ENCODE results near the gene A3GALT2. TPM values are rescaled to one million over a fixed set of nuclear protein-coding genes. Genes with fewer than 3 reads are reported as not detected.

A3GALT2 gene
- total and polyA plus RNA-seq, 2 donors (not counting 1 experiment from before 2014, with no cell fraction given), result not detected

GRCh38 chr1:33322109-33322508 is 1.2 kb upstream of the A3GALT2 start:
- Histone ChIP-seq H2AFZ (ENCODE audit: insufficient read depth, low read depth, low read length, poor library complexity, severe bottlenecking) (no peak overlapping the region), H4K20me1 (ENCODE audit: control insufficient read depth, insufficient read depth, low read length, poor library complexity, severe bottlenecking) (no peaks in the 10 kb centered on the region), H3K27ac (ENCODE audit: low read length in 2 of 2) (no peak overlapping the region), H3K4me3 (ENCODE audit: control extremely low read depth in 1 of 5, extremely low read depth in 1 of 5, insufficient read depth in 1 of 5, low read depth in 2 of 5, low read length in 4 of 5) (no peak overlapping the region), H3K36me3 (replicated peaks in 1 of 2; ENCODE audit: control extremely low read depth in 1 of 2, control insufficient read depth in 1 of 2, extremely low read depth in 1 of 2, insufficient read depth in 2 of 2, low read length in 1 of 2) (peaks cover 0 to 36% of the 10 kb centered on the region in 2 experiments), H3K79me2 (ENCODE audit: control insufficient read depth, insufficient read depth, low read length) (no peaks in the 10 kb centered on the region), H3K9me3 (ENCODE audit: control extremely low read depth in 1 of 3, control insufficient read depth in 2 of 3, insufficient read depth in 1 of 3, low read length in 2 of 3) (no peaks in the 10 kb centered on the region), H3K4me1 (ENCODE audit: control insufficient read depth in 2 of 2, insufficient read depth in 2 of 2, low read length in 2 of 2) (no peaks in the 10 kb centered on the region), H3K4me2 (replicated peaks; ENCODE audit: low read depth, low read length, poor library complexity, severe bottlenecking) (no peak overlapping the region), H3K9ac (ENCODE audit: low read length) (no peak overlapping the region), H3K27me3 (replicated peaks in 1 of 4; ENCODE audit: control extremely low read depth in 1 of 4, control insufficient read depth in 3 of 4, insufficient read depth in 4 of 4, low read length in 3 of 4) (no peaks in the 10 kb centered on the region)
- DNase-seq (no peak), ATAC-seq (ENCODE audit: low read depth) (no peak)
- ChIA-PET POLR2A (no interaction called here), CTCF (no interaction called here)
- H3K27ac Mint-ChIP-seq, result no peak overlapping the region
- no peak for TF ChIP-seq EZH2 (IDR thresholded peaks at IDR 0.05; ENCODE audit: borderline replicate concordance, insufficient read depth, low read depth, low read length, poor library complexity, severe bottlenecking)
- no peak for TF ChIP-seq CTCF (IDR thresholded peaks at IDR 0.05)
- no peaks in the 10 kb centered on the region for H3K4me1 Mint-ChIP-seq
- H3K4me3 Mint-ChIP-seq, result no peak overlapping the region
- H3K27me3 Mint-ChIP-seq, result no peaks in the 10 kb centered on the region
- WGBS (ENCODE audit: insufficient coverage), result 98% methylated on average over 5 of the region's 6 CpGs
- intact Hi-C loops (cut with micrococcal nuclease), result no loop called here
- no peaks in the 10 kb centered on the region for H3K9me3 Mint-ChIP-seq (ENCODE audit: insufficient read depth)

GRCh38 chr1:33321178-33321577 is 280 bp upstream of the A3GALT2 start:
- Histone ChIP-seq H3K9ac (ENCODE audit: low read length) (no peak overlapping the region), H3K9me3 (ENCODE audit: control extremely low read depth in 1 of 3, control insufficient read depth in 2 of 3, insufficient read depth in 1 of 3, low read length in 2 of 3) (no peaks in the 10 kb centered on the region), H3K27me3 (replicated peaks in 1 of 4; ENCODE audit: control extremely low read depth in 1 of 4, control insufficient read depth in 3 of 4, insufficient read depth in 4 of 4, low read length in 3 of 4) (no peaks in the 10 kb centered on the region), H2AFZ (ENCODE audit: insufficient read depth, low read depth, low read length, poor library complexity, severe bottlenecking) (no peak overlapping the region), H3K4me2 (replicated peaks; ENCODE audit: low read depth, low read length, poor library complexity, severe bottlenecking) (no peak overlapping the region), H3K27ac (ENCODE audit: low read length in 2 of 2) (no peak overlapping the region), H3K4me3 (ENCODE audit: control extremely low read depth in 1 of 5, extremely low read depth in 1 of 5, insufficient read depth in 1 of 5, low read depth in 2 of 5, low read length in 4 of 5) (no peak overlapping the region), H3K36me3 (replicated peaks in 1 of 2; ENCODE audit: control extremely low read depth in 1 of 2, control insufficient read depth in 1 of 2, extremely low read depth in 1 of 2, insufficient read depth in 2 of 2, low read length in 1 of 2) (peaks cover 0 to 27% of the 10 kb centered on the region in 2 experiments), H4K20me1 (ENCODE audit: control insufficient read depth, insufficient read depth, low read length, poor library complexity, severe bottlenecking) (no peaks in the 10 kb centered on the region), H3K4me1 (ENCODE audit: control insufficient read depth in 2 of 2, insufficient read depth in 2 of 2, low read length in 2 of 2) (no peaks in the 10 kb centered on the region), H3K79me2 (ENCODE audit: control insufficient read depth, insufficient read depth, low read length) (no peaks in the 10 kb centered on the region)
- H3K27ac Mint-ChIP-seq, result no peak overlapping the region
- no peak overlapping the region for H3K4me3 Mint-ChIP-seq
- ATAC-seq (ENCODE audit: low read depth) (no peak), DNase-seq (no peak)
- TF ChIP-seq CTCF (IDR thresholded peaks at IDR 0.05) (no peak), EZH2 (IDR thresholded peaks at IDR 0.05; ENCODE audit: borderline replicate concordance, insufficient read depth, low read depth, low read length, poor library complexity, severe bottlenecking) (no peak)
- H3K27me3 Mint-ChIP-seq, result no peaks in the 10 kb centered on the region
- no peaks in the 10 kb centered on the region for H3K9me3 Mint-ChIP-seq (ENCODE audit: insufficient read depth)
- WGBS (ENCODE audit: insufficient coverage), result 100% methylated on average over 2 of the region's 5 CpGs
- ChIA-PET POLR2A (no interaction called here), CTCF (no interaction called here)
- intact Hi-C loops (cut with micrococcal nuclease), result no loop called here
- H3K4me1 Mint-ChIP-seq, result no peaks in the 10 kb centered on the region
